Measurements from ENCODE around the gene LSM5. TPM values are rescaled to one million over a fixed set of nuclear protein-coding genes. Genes with fewer than 3 reads are reported as not detected.

LSM5 gene
- total and polyA plus RNA-seq, 9 of the 15 experiments (the other 6 are each of a cell fraction or from before 2014, with no cell fraction given), result 36.3 to 620 (median 186) TPM

GRCh38 chr7:32539366-32539765 is 49.2 kb upstream of the LSM5 start (continued):
- TF ChIP-seq PBX2 (CRISPR knock-in tag; IDR thresholded peaks at IDR 0.05; ENCODE audit: low read depth), result no peak
- 0 out of 2 replicates have a peak, but pooled peaks have one; percentile 13 for TF ChIP-seq PBX2 (tag; conservative IDR thresholded peaks at IDR 0.05; ENCODE audit: low read depth)
- TF ChIP-seq TCF3 (CRISPR knock-in tag; IDR thresholded peaks at IDR 0.05), result no peak
- TF ChIP-seq SMAD1 (IDR thresholded peaks at IDR 0.05; ENCODE audit: low read depth, low read length, partially characterized antibody), result no peak
- TF ChIP-seq STAT5A (IDR thresholded peaks at IDR 0.05; ENCODE audit: borderline replicate concordance, low read length), result no peak
- TF ChIP-seq ZNF57 (CRISPR knock-in tag; IDR thresholded peaks at IDR 0.05), result no peak
- TF ChIP-seq SAFB2 (IDR thresholded peaks at IDR 0.05; ENCODE audit: borderline replicate concordance, low read depth, low read length, severe bottlenecking), result no peak
- no peak for TF ChIP-seq CBFB (CRISPR knock-in tag; IDR thresholded peaks at IDR 0.05)
- no peak for TF ChIP-seq ETS1 (conservative IDR thresholded peaks at IDR 0.05; ENCODE audit: control insufficient read depth, low read depth, low read length)
- TF ChIP-seq ZNF239 (CRISPR knock-in tag; IDR thresholded peaks at IDR 0.05), result peak; percentile 65
- TF ChIP-seq IRF9 (tag; IDR thresholded peaks at IDR 0.05), result 0 out of 2 replicates have a peak, but pooled peaks have one; percentile 63
- TF ChIP-seq RBM25 (IDR thresholded peaks at IDR 0.05; ENCODE audit: low read depth, low read length, severe bottlenecking), result no peak
- TF ChIP-seq NKRF (IDR thresholded peaks at IDR 0.05; ENCODE audit: borderline replicate concordance), result no peak
- TF ChIP-seq LARP7 (IDR thresholded peaks at IDR 0.05), result no peak
- no peak for TF ChIP-seq ZNF740 (CRISPR knock-in tag; IDR thresholded peaks at IDR 0.05)
- TF ChIP-seq ZNF740 (tag; IDR thresholded peaks at IDR 0.05), result peak in 1 of 2 experiments; percentile 92; a peak in 2 of 4 replicates
- no peak for TF ChIP-seq ZNF263 (CRISPR knock-in tag; IDR thresholded peaks at IDR 0.05; ENCODE audit: borderline replicate concordance)
- TF ChIP-seq ZBTB17 (CRISPR knock-in tag; IDR thresholded peaks at IDR 0.05), result peak; percentile 47; the same call in 1 of the 2 replicates
- TF ChIP-seq MCM2 (IDR thresholded peaks at IDR 0.05; ENCODE audit: low read depth), result no peak
- no peak for TF ChIP-seq ETV5 (CRISPR knock-in tag; IDR thresholded peaks at IDR 0.05; ENCODE audit: low read depth)
- no peak for TF ChIP-seq MTA1 (IDR thresholded peaks at IDR 0.05; ENCODE audit: borderline replicate concordance)
- no peak for TF ChIP-seq SIX5 (IDR thresholded peaks at IDR 0.05; ENCODE audit: borderline replicate concordance in 1 of 2, insufficient read depth in 1 of 2, low read depth in 1 of 2, low read length in 2 of 2)

All from K562 (cell line).